Neural crest cell (in vitro differentiated cells): ENCODE data around the gene SF1. TPM values are rescaled to one million over a fixed set of nuclear protein-coding genes. Genes with fewer than 3 reads are reported as not detected.

Source experiments
- DNase-seq: peaks from one replicate; pipeline ENCODE4 v3.0.0; 2021; ENCODE audit warnings: low read depth, mixed read lengths, low spot score
- H3K27ac Mint-ChIP-seq: one replicate; pipeline ENCODE4 v1.8.0; 2021; ENCODE audit warnings: mild to moderate bottlenecking, mixed read lengths; ENCODE audit not compliant: unreplicated experiment
- H3K27me3 Mint-ChIP-seq: 2 replicates; pipeline ENCODE4 v1.8.0; 2021; ENCODE audit warnings: low read depth, mild to moderate bottlenecking, mixed read lengths
- H3K36me3 Mint-ChIP-seq: 2 replicates; pipeline ENCODE4 v1.8.0; 2021; ENCODE audit warnings: low read depth, mild to moderate bottlenecking, mixed read lengths
- H3K4me1 Mint-ChIP-seq: 2 replicates; pipeline ENCODE4 v1.8.0; 2021; ENCODE audit warnings: mixed read lengths
- H3K4me3 Mint-ChIP-seq: one replicate; pipeline ENCODE4 v1.8.0; 2021; ENCODE audit warnings: mild to moderate bottlenecking, mixed read lengths
- H3K9me3 Mint-ChIP-seq: 2 replicates; pipeline ENCODE4 v1.8.0; 2021; ENCODE audit warnings: mixed read lengths
- CTCF ChIP-seq: fragments of 200-600 bp; sonication (generic); conservative IDR thresholded peaks from 2 replicates; pipeline ENCODE4 v1.5.0; 2021; ENCODE audit warnings: antibody characterized with exemption, mild to moderate bottlenecking
- total RNA-seq: library from RNA; stranded (reverse); gene quantifications from 2 replicates; pipeline ENCODE4 v1.2.1, GENCODE V29; 2021

SF1 gene
- total RNA-seq, 1 donor from 2014 or later: 592 TPM

GRCh38 chr11:64742087-64742888, 36.1 kb downstream of the SF1 start:
- Mint-ChIP-seq H3K27me3 (peaks cover 65% of the 10 kb centered on the region), H3K9me3 (no peaks in the 10 kb centered on the region), H3K4me1 (peaks cover 16% of the 10 kb centered on the region), H3K36me3 (no peaks in the 10 kb centered on the region), H3K4me3 (peak overlapping the region; percentile 79), H3K27ac (no peak overlapping the region)
- TF ChIP-seq CTCF: no peak
- DNase-seq: no peak

DNA sequence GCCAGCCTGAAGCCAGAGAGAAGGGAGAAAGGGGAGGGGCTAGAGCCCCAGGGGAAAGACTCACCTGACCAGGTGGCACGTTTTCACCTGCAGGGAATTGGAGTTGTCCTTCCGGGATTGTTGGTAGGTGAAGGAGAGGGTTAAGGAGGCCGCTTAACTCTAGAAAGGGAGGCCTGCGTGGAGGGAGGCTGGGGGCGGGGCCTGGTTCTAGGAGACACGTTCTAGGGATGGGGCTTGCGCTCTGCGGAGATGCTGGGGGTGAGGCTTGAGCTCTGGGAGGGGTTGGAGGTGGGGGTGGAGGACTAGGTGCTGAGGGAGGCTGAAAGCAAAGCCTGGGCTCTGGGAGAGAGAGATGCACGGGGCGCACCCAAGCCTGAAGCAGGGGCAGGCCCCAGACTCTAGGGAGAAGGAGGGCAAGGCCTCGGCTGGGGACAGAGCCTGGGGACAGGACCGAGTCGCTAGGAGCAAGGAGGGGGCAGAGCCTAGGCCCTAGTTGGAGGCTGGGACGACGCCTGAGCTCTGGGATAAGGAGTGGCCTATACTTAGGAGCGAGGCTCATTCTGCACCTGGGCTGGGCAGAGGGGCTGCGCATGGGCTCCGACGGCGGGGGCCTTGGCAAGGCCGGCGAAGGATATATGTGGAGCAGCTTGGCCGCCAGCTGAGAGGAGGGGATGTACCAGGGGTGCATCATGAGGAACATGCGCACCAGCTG, 36.8 kb downstream of the SF1 start:
- H3K4me3 Mint-ChIP-seq: peak overlapping the region; percentile 79
- H3K4me1 Mint-ChIP-seq: peaks cover 16% of the 10 kb centered on the region
- no peaks in the 10 kb centered on the region for H3K9me3 Mint-ChIP-seq
- TF ChIP-seq CTCF: no peak
- no peak for DNase-seq
- no peaks in the 10 kb centered on the region for H3K36me3 Mint-ChIP-seq
- no peak overlapping the region for H3K27ac Mint-ChIP-seq
- H3K27me3 Mint-ChIP-seq: peaks cover 66% of the 10 kb centered on the region

DNA sequence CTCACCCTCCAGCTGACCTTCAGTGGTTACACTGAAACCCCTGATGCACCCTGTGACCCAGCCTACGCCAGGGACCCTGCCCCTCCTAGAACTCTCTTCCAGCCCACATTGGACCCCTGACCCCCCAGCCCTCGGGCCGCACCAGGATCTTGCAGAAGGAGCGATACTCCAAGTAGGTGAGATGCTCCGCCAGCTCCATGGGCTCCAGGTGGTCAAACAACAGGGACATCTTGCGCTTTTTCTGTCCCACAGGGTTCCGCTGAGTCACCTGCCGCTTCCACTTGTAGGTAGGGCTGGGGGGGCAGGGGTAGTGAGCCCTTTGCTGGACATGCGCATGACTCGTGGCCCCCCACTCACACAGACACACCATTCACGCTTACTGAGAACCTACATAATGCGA, 38.5 kb downstream of the SF1 start:
- Mint-ChIP-seq H3K27me3 (peaks cover 58% of the 10 kb centered on the region), H3K27ac (no peak overlapping the region), H3K4me3 (no peak overlapping the region), H3K9me3 (peaks cover 4% of the 10 kb centered on the region), H3K4me1 (peaks cover 20% of the 10 kb centered on the region), H3K36me3 (no peaks in the 10 kb centered on the region)
- DNase-seq: no peak
- TF ChIP-seq CTCF: no peak

DNA sequence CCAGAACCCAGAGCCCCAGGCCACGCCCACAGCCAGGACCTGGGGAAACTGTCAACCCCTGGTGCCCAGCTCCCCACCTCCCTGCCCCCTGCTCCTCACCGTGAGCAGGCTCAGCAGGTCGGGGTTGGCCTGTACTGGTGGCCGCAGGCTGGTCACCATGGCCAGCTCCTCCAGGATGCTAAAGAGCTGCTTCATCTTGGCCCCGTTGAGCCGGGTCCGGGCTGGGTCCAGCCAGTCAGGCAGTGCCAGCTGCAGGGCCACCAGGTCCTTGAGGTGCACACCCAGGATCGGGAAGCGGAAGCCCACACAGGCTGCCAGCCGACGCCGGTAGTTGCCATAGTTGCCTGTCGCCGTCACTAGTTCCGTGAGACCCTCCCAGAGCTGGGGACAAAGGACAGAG, 41.7 kb downstream of the SF1 start:
- Mint-ChIP-seq H3K27ac (no peak overlapping the region), H3K36me3 (no peaks in the 10 kb centered on the region), H3K27me3 (peaks cover 39% of the 10 kb centered on the region), H3K9me3 (peaks cover 4% of the 10 kb centered on the region), H3K4me1 (peaks cover 9% of the 10 kb centered on the region), H3K4me3 (no peak overlapping the region)
- no peak for TF ChIP-seq CTCF
- DNase-seq: no peak

DNA sequence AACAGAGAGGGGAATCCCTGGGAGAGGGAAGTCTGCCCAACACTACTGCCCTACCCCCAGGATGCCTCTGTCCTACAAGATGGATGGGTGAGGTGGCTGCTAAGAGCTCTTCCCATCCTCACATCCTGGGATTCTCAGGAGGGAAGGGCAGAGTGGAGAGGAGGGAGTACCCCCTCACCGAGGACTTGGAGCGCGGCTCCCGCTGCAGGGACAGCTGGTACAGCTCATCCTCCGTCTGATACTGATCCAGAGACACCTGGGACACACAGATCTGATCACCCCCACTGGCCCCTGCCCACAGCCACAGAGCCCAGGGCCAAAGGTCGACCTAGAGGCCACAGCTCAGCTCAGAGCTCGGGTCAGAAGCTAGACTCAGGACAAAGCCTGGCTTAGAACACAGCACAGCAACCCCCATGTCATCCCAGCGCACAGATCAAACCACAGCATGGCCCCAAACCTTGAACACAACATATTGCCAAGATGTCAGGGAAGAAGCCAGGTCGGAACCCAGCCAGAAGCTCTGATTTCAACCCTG, 42.5 kb downstream of the SF1 start:
- peaks cover 8% of the 10 kb centered on the region for H3K4me1 Mint-ChIP-seq
- DNase-seq: no peak
- H3K36me3 Mint-ChIP-seq: no peaks in the 10 kb centered on the region
- peaks cover 30% of the 10 kb centered on the region for H3K27me3 Mint-ChIP-seq
- peaks cover 4% of the 10 kb centered on the region for H3K9me3 Mint-ChIP-seq
- no peak overlapping the region for H3K27ac Mint-ChIP-seq
- TF ChIP-seq CTCF: no peak
- no peak overlapping the region for H3K4me3 Mint-ChIP-seq
